ENCODE data around the gene EEF1A2. TPM values are rescaled to one million over a fixed set of nuclear protein-coding genes. Genes with fewer than 3 reads are reported as not detected.

EEF1A2 gene
- total RNA-seq, 1 donor from 2014 or later: 38.5 TPM

GRCh38 chr20:63536997-63537524, 38.2 kb upstream of the EEF1A2 start, which contains the start of gene PTK6:
PTK6 (minus strand) TSS chr20:63537376; CDS start chr20:63537314, 62 bp downstream.
- DNase-seq: no peak

- DNase-seq: no peak
These were observed 37.5 kb upstream of the EEF1A2 start for GRCh38 chr20:63536241-63536977.

GRCh38 chr20:63534831-63535651, 36.2 kb upstream of the EEF1A2 start:
- DNase-seq: no peak

GRCh38 chr20:63534427-63534830, 35.5 kb upstream of the EEF1A2 start:
- no peak for DNase-seq

GRCh38 chr20:63533871-63534393, 35.0 kb upstream of the EEF1A2 start:
- no peak for DNase-seq

GRCh38 chr20:63533388-63533787, 34.5 kb upstream of the EEF1A2 start:
- DNase-seq: no peak

- no peak for DNase-seq
These were observed 33.6 kb upstream of the EEF1A2 start for GRCh38 chr20:63532449-63532971.

GRCh38 chr20:63531686-63532448, 33.0 kb upstream of the EEF1A2 start:
- DNase-seq: no peak

- no peak for DNase-seq
These were observed 31.9 kb upstream of the EEF1A2 start for GRCh38 chr20:63530788-63531160.

GRCh38 chr20:63529861-63530787, 31.2 kb upstream of the EEF1A2 start:
- no peak for DNase-seq

GRCh38 chr20:63529180-63529860, 30.4 kb upstream of the EEF1A2 start:
- DNase-seq: no peak

- no peak for DNase-seq
These were observed 28.3 kb upstream of the EEF1A2 start for GRCh38 chr20:63527184-63527583.

- no peak for DNase-seq
These were observed 27.1 kb upstream of the EEF1A2 start for GRCh38 chr20:63525971-63526370.

GRCh38 chr20:63525185-63525584, 26.3 kb upstream of the EEF1A2 start:
- DNase-seq: no peak

GRCh38 chr20:63522981-63523611, 24.2 kb upstream of the EEF1A2 start:
- DNase-seq: no peak

- DNase-seq: no peak
These were observed 23.4 kb upstream of the EEF1A2 start for GRCh38 chr20:63522091-63522868.

GRCh38 chr20:63521602-63522001, 22.7 kb upstream of the EEF1A2 start:
- no peak for DNase-seq

GRCh38 chr20:63520934-63521601, 22.2 kb upstream of the EEF1A2 start:
- peak; percentile 39 for DNase-seq

All from skin of body (tissue), 2 donors.